Thoracic aorta (tissue), 2 donors: ENCODE results near the gene STK32A. TPM values are rescaled to one million over a fixed set of nuclear protein-coding genes. Genes with fewer than 3 reads are reported as not detected.

ENCODE experiments used
- ATAC-seq: fragments of 150-250 bp; one replicate; pipeline ENCODE4 v1.8.0; 2017; ENCODE audit warnings: low read depth; ENCODE audit not compliant: insufficient number of reproducible peaks, low FRiP score
- DNase-seq: peaks from one replicate; pipeline ENCODE4 v3.0.0-alpha.2; 2020; ENCODE audit warnings: low spot score
- H3K27ac ChIP-seq, 2 donors: fragments of 200-600 bp; sonication (generic); 1 replicate in 1 of 2; 2 replicates in 1 of 2; pipeline ENCODE4 v1.5.1; 2016; ENCODE audit warnings: mild to moderate bottlenecking in 2 of 2, moderate library complexity in 2 of 2
- H3K27me3 ChIP-seq: fragments of 200-600 bp; sonication (generic); replicated peaks from 2 replicates; pipeline ENCODE4 v1.6.0; 2016; ENCODE audit warnings: mild to moderate bottlenecking; ENCODE audit not compliant: insufficient read depth
- H3K36me3 ChIP-seq: fragments of 200-600 bp; sonication (generic); one replicate; pipeline ENCODE4 v1.5.1; 2016
- H3K4me1 ChIP-seq, 2 donors: fragments of 200-600 bp; sonication (generic); 1 replicate in 1 of 2; 2 replicates in 1 of 2; pipeline versions ENCODE4 v1.5.1 to v1.6.0; 2016; ENCODE audit warnings: low read depth in 2 of 2, mild to moderate bottlenecking in 1 of 2; ENCODE audit not compliant: control insufficient read depth in 1 of 2
- H3K4me3 ChIP-seq: fragments of 200-600 bp; sonication (generic); 2 replicates; pipeline ENCODE4 v1.5.1; 2016; ENCODE audit warnings: mild to moderate bottlenecking
- H3K9me3 ChIP-seq: fragments of 200-600 bp; sonication (generic); 2 replicates; pipeline ENCODE4 v1.5.1; 2016
- total RNA-seq, 2 donors: library from RNA; depleted of rRNA; stranded (reverse); fragments of >200 nt; gene quantifications; one replicate each; pipeline versions ENCODE4 v1.1.0 to v1.2.3, GENCODE V29; 2016
- TF ChIP-seq, protein P1 (sequence below): fragments of 200-600 bp; sonication (generic); IDR thresholded peaks from one replicate; pipeline ENCODE4 v1.5.1; 2019; ENCODE audit warnings: antibody characterized with exemption

The STK32A gene
- total RNA-seq, 2 donors from 2014 or later = 8.0 to 9.5 TPM

DNA sequence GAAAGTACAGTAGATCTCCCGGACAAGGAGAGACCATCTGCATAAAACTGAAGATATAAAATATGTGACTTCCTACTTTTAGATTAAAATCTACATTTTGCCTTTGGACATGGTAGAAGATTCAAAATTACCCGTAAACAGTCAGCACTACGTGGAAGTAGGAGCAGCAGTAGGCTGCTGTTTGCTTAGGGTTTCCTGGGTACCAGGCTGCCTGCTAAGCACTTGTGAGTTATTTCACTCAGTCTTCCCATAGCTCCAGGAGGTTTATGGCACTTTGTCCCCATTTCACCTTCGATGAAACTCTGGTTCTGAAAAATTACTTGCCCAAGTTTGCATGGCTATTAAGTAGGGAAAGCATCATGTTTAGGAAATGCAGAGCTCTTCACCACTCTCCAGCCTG, 92.6 kb downstream of the STK32A start:
- H3K27ac ChIP-seq = no peak overlapping the region
- H3K36me3 ChIP-seq = peaks cover 2% of the 10 kb centered on the region
- no peaks in the 10 kb centered on the region for H3K4me1 ChIP-seq
- DNase-seq = no peak
- TF ChIP-seq, protein P1, sequence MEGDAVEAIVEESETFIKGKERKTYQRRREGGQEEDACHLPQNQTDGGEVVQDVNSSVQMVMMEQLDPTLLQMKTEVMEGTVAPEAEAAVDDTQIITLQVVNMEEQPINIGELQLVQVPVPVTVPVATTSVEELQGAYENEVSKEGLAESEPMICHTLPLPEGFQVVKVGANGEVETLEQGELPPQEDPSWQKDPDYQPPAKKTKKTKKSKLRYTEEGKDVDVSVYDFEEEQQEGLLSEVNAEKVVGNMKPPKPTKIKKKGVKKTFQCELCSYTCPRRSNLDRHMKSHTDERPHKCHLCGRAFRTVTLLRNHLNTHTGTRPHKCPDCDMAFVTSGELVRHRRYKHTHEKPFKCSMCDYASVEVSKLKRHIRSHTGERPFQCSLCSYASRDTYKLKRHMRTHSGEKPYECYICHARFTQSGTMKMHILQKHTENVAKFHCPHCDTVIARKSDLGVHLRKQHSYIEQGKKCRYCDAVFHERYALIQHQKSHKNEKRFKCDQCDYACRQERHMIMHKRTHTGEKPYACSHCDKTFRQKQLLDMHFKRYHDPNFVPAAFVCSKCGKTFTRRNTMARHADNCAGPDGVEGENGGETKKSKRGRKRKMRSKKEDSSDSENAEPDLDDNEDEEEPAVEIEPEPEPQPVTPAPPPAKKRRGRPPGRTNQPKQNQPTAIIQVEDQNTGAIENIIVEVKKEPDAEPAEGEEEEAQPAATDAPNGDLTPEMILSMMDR = no peak
- H3K9me3 ChIP-seq = no peaks in the 10 kb centered on the region
- no peak overlapping the region for H3K4me3 ChIP-seq
- no peaks in the 10 kb centered on the region for H3K27me3 ChIP-seq
- ATAC-seq = no peak

DNA sequence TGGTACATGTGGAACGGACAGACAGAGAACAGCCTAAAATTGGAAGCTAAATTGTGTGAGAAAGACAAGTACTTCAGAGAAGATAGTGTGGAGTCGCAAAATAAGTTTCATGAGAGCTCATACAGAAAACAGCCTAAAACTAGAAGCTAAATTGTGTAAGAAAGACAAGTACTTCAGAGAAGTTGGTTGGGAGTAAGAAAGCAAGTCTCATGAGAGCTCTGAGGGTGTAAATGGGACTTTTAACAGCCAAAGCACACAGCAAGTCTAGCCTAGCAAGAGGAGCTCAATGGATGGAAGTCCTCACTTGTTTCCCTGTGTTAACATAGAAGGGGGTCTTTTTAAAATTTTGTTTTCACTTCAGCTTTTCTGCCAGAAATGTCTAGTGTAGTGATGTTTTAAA, 93.1 kb downstream of the STK32A start:
- TF ChIP-seq, protein P1 = no peak
- Histone ChIP-seq H3K4me3 (no peak overlapping the region), H3K4me1 (no peaks in the 10 kb centered on the region), H3K36me3 (peaks cover 2% of the 10 kb centered on the region), H3K9me3 (no peaks in the 10 kb centered on the region), H3K27me3 (no peaks in the 10 kb centered on the region), H3K27ac (no peak overlapping the region)
- DNase-seq = no peak
- no peak for ATAC-seq

DNA sequence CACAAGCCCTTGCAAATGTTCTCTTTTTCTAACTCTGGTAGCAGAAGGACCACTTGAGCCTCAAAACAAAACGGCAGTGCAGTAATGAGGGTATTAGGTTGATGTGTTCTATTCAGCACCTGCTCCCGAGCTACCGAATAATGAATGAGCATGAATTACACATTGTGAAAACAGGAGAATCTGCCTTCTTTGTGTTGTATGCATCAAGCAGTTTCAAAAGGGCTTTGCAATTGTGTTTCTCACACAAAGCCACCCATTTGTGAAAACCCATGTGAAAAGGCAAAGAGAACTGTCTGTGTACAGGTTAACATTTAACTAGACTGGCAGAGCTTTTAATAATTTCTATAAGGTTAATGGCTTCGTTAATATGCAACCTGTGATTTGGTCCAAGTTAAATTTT, 97.8 kb downstream of the STK32A start:
- no peak overlapping the region for H3K27ac ChIP-seq
- H3K4me1 ChIP-seq = no peaks in the 10 kb centered on the region
- no peaks in the 10 kb centered on the region for H3K9me3 ChIP-seq
- no peaks in the 10 kb centered on the region for H3K36me3 ChIP-seq
- no peak overlapping the region for H3K4me3 ChIP-seq
- H3K27me3 ChIP-seq = no peaks in the 10 kb centered on the region
- TF ChIP-seq, protein P1 = no peak
- DNase-seq (no peak), ATAC-seq (no peak)

DNA sequence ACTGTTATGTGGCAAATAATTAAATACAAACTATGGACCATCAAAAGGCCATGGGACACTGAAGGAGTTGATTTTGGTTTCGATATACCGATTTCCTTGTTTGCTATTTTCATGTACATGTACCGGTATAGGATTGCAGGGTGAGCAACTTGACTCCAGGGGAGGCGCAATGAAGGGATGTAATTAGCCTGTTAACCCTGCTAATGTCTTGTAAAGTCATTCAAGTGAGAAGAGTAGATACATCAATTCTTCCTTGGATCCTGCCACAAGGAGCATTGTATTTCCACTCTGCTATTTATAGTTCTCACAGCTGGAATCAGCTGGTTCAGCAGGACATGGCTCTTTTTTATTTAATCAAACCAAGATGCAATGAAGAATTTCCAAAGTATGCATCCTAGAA, 102.0 kb downstream of the STK32A start:
- no peaks in the 10 kb centered on the region for H3K4me1 ChIP-seq
- ATAC-seq (no peak), DNase-seq (no peak)
- H3K4me3 ChIP-seq = no peak overlapping the region
- no peaks in the 10 kb centered on the region for H3K9me3 ChIP-seq
- no peaks in the 10 kb centered on the region for H3K36me3 ChIP-seq
- H3K27ac ChIP-seq = no peak overlapping the region
- no peaks in the 10 kb centered on the region for H3K27me3 ChIP-seq
- TF ChIP-seq, protein P1 = no peak

DNA sequence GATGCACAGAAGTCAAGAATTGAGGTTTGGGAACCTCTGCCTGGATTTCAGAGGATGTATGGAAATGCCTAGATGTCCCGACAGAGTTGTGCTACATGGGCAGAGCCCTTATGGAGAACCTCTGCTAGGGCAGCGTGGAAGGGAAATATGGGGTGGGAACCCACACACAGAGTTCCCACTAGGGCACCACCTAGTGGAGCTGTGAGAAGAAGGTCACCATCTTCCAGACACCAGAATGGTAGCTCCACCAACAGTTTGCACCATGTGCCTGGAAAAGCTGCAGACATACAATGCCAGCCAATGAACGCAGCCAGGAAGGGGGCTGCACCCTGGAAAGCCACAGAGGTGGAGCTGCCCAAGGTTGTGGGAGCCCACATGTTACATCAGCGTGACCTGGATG, 104.5 kb downstream of the STK32A start:
- H3K9me3 ChIP-seq = no peaks in the 10 kb centered on the region
- TF ChIP-seq, protein P1 = no peak
- ATAC-seq = no peak

More for the DNA sequence above, 104.5 kb downstream of the STK32A start:
- Histone ChIP-seq H3K36me3 (no peaks in the 10 kb centered on the region), H3K4me1 (no peaks in the 10 kb centered on the region), H3K27ac (no peak overlapping the region), H3K27me3 (no peaks in the 10 kb centered on the region), H3K4me3 (no peak overlapping the region)
- DNase-seq = no peak
